ENCODE results near the gene PLXNC1.

PLXNC1 gene

DNA sequence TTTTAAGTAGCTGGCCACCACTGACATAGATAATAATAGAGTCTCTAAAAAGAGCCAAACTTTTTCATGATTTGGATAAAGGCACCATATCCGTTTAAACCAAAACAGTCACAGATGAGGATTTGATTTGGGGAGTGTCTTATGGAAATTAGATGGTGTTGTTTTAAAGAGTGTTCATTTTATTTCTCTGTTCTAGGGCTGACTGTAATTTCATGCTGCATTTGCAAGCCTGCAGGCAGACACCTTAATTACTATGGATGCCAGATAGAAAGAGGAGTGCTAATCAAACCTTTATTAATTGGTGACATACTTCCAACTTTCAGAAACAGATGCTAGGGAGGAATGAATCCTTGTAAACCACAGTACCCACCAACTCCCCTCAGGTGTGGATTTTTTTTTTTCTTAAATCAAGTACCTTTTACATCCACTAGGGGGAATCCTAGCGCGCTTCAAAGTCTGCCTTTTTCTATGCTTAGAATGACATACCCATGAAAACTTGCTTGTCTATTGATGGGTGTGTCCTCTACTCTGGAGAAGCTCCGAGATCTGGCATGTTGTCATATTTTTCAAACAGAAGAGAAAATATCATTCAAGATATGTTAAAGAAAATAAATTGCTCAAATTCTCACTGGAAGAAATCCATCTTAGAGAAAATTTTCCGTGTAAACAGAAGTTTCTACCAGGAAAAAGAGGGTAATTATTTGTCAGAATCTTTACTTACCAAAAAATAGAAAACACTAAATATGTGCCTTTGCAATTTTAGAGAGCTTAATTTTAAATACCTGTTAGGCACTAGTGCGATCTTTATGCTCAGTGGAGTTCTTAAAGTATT, 14.2 kb upstream of the PLXNC1 start:
- no peak for DNase-seq (ENCODE audit: low read depth)

DNA sequence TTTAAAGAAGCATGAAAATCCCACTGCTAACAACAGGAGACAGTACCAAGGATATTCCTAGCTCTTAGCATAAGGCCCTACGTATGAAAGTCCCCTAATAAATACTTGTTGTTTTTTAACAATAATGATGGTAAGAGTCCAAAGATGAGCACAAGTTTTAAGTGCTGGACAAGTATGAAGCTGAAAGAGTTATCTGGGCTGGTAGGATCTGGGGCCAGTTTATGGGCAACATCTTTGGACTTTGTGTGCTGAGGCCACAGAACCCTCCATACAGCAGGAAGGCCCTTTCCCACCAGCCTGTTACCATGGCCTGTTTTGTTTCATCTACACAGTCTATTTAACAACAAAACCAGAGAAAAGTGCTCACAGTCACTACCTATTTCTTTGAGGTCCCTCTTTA, 12.5 kb upstream of the PLXNC1 start:
- no peak for DNase-seq (ENCODE audit: low read depth)

GRCh38 chr12:94139816-94140215, 8.6 kb upstream of the PLXNC1 start:
- no peak for DNase-seq (ENCODE audit: low read depth)

DNA sequence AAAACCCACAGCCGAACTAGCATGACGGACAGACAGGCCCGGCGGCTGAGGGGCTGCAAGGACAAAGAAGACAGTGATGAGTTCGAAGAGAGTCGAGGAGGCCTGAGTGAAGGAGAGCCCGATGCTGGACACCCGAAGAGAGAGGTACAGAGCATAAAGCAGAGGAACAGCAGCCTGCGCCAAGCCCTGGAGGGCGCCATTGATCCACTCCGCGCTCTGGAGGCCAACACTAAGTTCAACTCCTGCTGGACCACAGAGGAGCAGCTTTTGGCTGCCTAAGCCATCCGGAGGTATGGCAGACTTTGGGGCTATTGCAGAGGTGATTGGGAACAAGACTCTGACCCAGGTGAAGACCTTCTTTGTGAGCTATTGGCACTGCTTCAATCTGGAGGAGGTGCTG, 7.8 kb upstream of the PLXNC1 start:
- DNase-seq (ENCODE audit: low read depth) = no peak

GRCh38 chr12:94141004-94141764, 7.2 kb upstream of the PLXNC1 start:
- DNase-seq (ENCODE audit: low read depth) = no peak

DNA sequence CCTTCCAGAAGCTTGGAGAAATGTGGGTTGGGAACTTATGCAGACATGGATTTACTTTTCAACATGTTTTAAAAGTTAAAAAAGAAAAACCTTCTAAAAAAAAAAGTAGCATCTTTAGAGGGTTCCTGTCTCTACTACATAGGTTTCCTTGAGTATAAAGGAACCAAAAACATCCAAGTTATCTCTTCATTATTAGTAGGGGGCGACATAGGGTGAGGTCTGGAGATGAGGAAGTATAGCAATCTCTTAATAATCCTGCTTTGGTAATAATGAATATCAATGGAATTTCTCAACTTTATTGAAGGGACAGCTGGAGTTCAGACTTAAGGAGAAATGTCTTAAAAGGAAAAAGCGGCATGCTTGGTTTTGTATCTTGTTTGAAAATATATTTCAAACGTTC, 6.5 kb upstream of the PLXNC1 start:
- no peak for DNase-seq (ENCODE audit: low read depth)

GRCh38 chr12:94143438-94143837, 4.9 kb upstream of the PLXNC1 start:
- no peak for DNase-seq (ENCODE audit: low read depth)

DNA sequence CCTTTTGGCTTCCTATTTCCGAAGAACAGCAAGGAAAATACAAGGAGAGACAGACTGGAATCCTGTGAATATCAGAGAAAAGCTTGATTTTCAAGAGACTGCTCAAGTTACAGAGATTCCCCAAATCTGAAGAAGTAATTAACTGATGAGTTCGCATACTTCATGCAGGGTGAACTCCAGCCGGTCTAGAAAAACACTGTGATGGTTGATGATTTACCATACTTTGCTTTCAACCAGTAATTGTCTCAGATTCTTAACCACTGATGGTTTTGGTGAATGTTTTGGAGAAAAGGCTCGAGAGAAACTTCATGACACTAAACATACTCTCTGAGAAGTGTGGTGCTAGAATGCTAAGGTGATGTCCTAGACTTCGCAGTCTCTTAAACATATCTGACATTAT, 4.4 kb upstream of the PLXNC1 start:
- DNase-seq (ENCODE audit: low read depth) = no peak

DNA sequence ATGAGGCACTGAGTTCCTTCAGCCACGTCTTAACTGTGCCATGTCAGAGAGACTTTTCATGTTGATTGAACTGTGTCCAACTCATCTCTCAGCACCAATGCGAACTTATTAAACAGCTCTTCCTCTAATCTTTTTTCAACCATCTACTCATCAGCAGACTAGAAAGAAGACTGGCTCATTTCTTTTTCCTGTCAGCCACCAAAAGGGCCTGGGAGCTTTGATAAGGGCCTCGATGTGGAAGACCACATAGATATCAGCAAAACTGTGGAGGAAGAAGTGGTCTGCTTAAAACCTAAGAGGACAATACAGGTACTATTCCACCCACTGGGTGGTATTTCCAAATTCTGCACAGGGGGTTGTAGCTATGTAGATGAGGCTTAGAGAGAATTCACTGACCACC, 3.6 kb upstream of the PLXNC1 start:
- DNase-seq (ENCODE audit: low read depth) = no peak

DNA sequence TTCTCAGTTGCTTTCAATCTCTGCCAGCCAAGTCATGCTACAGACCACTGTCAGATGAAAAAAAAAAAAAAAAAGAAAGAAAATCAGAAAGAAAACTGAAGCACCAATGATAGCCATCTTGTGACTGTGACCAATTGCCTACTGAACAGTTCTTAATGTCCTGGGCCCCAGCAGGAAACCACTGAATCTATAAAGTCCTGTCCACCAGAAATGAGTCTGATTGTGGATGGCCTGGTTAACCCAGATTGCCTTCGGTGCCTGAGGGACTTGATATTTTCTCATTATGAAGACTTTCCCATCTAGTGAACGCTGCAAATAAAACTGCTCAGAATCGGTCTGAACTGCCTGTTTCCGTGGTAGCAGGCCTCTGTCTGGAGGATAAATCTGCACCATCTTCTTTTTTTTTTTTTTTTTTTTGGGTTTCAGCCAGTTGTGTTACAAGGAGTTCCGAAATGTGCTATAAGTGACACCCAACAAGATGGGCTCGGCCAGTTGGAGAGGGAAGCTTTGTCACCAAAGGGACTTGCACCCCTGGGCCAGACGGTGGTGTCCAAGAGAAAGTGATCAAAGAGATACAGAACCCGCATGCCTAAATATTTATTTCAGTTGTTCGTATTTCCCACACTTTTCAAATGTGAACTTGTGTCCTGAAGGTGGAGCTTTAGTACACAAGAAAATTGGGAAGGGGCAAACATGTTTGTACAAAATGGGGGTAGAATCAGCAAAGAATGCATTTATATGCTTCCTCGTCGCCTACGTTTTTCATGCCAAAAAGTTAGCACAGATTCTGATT, 3.0 kb upstream of the PLXNC1 start:
- no peak for DNase-seq (ENCODE audit: low read depth)

- DNase-seq (ENCODE audit: low read depth) = no peak
Measured at GRCh38 chr12:94146166-94146936, 2.0 kb upstream of the PLXNC1 start.

- DNase-seq (ENCODE audit: low read depth) = no peak
Measured at GRCh38 chr12:94147387-94147990, 888 bp upstream of the PLXNC1 start.

GRCh38 chr12:94148739-94149118, 352 bp downstream of the PLXNC1 start:
- DNase-seq (ENCODE audit: low read depth) = no peak

DNA sequence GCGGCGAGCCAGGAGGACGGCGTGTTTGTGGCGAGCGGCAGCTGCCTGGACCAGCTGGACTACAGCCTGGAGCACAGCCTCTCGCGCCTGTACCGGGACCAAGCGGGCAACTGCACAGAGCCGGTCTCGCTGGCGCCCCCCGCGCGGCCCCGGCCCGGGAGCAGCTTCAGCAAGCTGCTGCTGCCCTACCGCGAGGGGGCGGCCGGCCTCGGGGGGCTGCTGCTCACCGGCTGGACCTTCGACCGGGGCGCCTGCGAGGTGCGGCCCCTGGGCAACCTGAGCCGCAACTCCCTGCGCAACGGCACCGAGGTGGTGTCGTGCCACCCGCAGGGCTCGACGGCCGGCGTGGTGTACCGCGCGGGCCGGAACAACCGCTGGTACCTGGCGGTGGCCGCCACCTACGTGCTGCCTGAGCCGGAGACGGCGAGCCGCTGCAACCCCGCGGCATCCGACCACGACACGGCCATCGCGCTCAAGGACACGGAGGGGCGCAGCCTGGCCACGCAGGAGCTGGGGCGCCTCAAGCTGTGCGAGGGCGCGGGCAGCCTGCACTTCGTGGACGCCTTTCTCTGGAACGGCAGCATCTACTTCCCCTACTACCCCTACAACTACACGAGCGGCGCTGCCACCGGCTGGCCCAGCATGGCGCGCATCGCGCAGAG, 873 bp downstream of the PLXNC1 start:
- no peak for DNase-seq (ENCODE audit: low read depth)

DNA sequence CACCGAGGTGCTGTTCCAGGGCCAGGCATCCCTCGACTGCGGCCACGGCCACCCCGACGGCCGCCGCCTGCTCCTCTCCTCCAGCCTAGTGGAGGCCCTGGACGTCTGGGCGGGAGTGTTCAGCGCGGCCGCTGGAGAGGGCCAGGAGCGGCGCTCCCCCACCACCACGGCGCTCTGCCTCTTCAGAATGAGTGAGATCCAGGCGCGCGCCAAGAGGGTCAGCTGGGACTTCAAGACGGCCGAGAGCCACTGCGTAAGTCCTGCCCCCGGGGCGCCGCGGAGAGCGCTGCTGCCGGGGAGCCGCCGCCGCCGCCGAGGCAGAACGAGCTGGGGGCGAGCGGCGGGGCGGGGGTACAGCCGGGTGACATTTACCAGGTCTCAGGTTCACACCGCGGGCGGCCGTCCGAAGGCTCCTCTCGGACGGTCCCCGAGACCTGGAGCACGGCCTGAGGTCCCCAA, 1.4 kb downstream of the PLXNC1 start:
- DNase-seq (ENCODE audit: low read depth) = no peak

DNA sequence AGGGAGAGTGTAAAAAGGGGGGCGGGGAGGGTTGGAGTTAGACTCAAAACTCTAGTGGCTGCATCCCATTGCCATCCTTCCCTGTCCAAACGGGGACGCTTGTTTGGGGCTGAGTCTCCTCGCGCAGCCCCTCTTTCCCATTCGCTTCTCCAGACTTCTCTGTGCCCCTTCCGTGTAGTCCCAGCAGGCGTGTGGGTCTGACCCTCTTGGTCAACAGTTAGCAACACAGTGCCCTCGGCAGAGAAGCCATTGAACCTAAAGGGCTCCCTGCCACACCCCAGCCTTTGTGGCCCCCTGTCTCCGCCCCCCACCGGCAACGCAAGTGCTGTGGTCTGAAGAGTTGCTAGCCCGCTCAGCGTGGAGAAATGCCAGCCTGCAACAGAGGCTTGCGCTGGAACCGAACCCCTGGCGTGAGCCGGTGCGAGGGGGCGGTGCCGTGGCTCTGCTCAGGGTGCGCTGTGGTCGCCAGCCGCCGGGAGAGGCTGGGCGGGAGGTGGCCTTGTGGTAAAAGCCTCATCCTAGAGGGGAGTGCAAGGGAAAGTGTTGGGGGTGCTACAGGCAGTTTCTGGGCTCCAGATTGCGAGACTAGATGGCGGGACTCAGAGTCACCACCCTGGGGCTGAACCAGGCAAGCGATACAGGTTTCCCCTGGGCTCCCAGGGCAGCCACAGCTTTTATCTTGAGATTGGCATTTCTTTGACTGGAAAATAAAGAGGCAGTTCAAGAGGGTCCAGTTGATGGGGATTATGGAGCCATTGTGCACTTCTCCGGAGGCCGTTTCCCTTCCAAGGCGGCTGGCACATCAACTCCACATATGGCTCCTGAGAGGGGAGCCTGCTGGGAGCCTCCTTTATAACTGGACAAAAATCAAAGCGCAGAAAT, 2.1 kb downstream of the PLXNC1 start:
- DNase-seq (ENCODE audit: low read depth) = no peak

DNA sequence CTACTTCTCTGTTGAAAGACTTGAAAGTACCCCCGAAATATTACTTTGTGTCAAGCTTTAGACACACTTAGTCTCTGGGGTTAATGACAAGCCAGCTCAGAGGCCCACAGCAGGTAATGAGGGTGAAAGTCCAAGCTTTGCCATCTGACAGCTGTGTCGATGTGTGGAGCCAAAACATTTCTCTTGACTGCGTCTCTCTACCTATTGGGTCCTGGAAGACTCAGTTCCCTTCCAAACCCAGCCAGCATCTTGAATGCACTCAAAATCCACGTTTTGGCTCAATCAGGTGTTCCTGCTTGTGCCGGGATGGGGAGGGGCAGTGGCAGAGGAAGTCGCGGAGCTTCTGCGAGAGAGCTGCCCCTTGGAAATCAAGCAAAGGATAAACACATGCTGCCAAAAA, 3.2 kb downstream of the PLXNC1 start:
- no peak for DNase-seq (ENCODE audit: low read depth)

DNA sequence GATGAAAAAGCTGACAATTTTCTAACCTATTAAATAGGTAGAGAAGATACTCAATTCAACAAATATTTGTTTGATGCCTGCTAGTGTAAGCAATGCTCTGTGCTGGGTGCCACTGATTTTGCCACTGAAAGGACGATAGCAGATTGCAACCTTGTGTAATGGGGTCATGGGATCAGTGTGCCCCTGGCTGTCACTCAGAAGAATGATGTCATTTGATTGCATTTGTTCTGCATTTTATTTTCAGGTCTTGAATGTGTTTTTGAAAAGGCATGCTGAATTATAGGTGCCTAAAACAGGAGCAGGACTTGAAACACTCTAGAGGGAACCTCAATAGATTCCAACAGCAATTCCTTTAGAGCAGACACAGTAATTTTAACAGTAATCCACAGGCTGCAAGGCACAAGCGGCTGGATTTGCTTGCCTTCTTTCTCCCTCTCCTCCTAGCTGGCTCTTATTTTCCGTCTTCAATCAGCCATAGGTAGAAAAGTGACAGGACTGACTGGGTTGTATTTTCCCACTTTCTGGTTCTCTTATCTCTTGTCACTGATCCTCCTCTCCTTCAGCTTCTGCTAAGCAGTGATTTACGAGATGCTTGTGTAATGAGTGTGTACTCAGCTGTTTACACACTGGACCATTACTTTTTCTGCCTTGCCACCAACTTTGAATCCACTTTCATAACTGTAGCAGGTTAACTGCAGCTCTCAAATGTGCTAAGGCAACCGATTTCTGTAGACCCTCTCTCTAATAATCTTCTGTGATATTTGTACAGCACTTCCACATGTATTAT, 4.1 kb downstream of the PLXNC1 start:
- DNase-seq (ENCODE audit: low read depth) = no peak

DNA sequence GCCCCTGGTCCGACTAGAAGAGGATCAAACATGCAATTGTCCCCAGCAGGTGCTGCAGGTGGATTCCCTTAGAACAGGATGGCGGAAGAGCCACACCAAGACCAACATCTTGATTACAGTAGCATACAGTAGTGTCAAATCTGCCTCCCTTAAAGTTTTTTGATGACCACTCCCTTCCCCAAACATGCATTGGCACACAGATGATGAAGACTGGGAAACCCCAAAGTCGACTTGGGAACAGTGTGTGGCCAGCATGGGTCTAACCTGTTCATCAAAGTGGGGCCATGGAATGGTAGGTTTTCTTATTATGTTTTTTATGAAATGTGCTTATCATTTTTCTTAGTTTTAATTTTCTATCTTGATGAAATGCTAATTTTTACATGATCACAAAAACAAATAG, 8.8 kb downstream of the PLXNC1 start:
- DNase-seq (ENCODE audit: low read depth) = no peak
